ENCODE measurements around the gene PTPRN.

- TF ChIP-seq CTCF (conservative IDR thresholded peaks at IDR 0.05; ENCODE audit: low read depth, low read length) (no peak), EZH2 (IDR thresholded peaks at IDR 0.05; ENCODE audit: borderline replicate concordance, low read depth, low read length, poor library complexity, severe bottlenecking) (no peak)
Measured at GRCh38 chr2:219302412-219302968, 6.7 kb downstream of the PTPRN start.
